HTR-8/SVneo (cell line): ENCODE measurements around the gene OBSCN.

ENCODE experiments used
- DNase-seq: peaks from one replicate; pipeline ENCODE4 v3.0.0; 2011; ENCODE audit warnings: low spot score, mixed read lengths; ENCODE audit not compliant: insufficient read length
- FAIRE-seq: peaks from 2 replicates; lab custom pipeline; 2011; peaks lifted over from hg19 to GRCh38; lab: Jason Lieb, UNC

Gene OBSCN

GRCh38 chr1:228207851-228208821 lies at the start of gene OBSCN:
OBSCN (plus strand) TSS chr1:228208044; CDS start chr1:228211784, 3,740 bp downstream.
- DNase-seq (no peak), FAIRE-seq (no peak)

- no peak for DNase-seq
- FAIRE-seq: no peak
These were observed 49.5 kb upstream of the OBSCN start for GRCh38 chr1:228158151-228159007.

DNA sequence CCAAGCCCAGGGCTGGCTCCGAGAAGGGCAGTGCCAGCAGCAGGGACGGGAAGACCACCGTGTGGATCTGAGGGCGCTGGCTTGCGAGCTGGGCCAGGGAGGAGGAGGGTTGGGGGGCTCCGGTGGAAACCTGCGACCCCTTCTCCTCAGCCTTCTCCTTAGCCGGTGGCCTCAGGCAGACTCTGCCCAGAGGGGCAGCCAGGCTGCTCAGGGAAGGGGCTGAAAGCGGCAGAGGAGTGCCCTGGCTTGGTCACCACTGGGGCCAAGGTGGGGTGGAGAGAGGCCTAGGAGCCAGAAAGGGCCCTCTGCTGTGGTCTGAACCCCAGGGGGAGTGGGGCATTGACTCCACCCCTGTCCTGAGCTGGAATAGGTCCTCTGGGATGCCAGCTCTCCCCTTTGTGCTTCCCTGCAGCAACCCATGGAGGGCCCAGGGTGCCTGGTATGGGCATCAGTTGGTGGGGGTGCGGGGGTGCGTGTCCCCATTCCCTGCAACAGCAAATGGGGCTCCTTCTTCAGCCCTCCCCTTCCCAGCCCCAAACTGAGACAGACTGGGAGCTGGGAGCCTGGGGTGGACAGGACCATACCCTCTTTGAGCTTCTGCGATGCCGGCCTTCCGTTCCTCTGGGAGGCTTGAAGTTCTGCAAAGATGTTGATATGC lies 48.7 kb upstream of the OBSCN start:
- DNase-seq: no peak

GRCh38 chr1:228160201-228160761 lies 47.6 kb upstream of the OBSCN start:
- no peak for DNase-seq
- FAIRE-seq: no peak

More for the DNA sequence above, 48.7 kb upstream of the OBSCN start:
- FAIRE-seq: no peak

GRCh38 chr1:228161362-228161761 lies 46.5 kb upstream of the OBSCN start:
- FAIRE-seq (no peak), DNase-seq (no peak)

- FAIRE-seq: no peak
- DNase-seq: no peak
These were observed 46.0 kb upstream of the OBSCN start for GRCh38 chr1:228161866-228162265.

DNA sequence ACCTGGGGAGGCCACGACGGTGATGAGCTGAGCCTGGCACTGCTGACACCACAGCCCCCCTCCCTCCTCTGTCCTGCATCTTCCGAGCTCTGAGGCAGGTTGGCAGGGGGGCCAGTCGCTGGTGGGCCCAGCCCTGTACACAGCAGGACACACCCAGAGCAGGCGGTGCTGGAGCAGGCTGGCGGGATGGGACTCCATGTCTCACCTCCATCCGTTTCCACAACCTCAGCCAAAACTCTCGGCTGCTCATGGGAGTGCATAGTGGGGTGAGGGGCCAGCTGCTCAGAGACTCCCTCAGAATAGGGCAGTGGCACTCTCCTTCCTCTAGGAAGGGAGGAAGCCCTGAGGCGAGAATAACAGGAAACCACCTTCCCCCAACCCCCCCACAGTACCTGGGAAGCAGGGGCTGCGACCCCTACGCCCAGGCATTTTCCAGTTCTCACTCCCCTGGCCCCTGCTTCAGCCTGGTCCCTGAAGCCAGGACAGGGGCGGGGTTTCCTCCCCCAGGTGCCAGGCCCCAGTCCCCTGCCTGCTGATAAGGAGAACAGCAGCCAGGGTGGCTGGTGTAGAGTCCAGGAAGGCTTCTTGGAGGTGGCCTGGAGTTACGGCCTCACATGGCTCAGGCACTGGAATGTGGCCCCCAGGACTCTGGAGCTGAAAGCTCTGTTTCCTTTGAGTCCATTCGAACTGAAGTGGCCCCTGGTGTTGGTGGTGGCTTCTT lies 45.4 kb upstream of the OBSCN start:
- DNase-seq (no peak), FAIRE-seq (no peak)

GRCh38 chr1:228163007-228163753 lies 44.7 kb upstream of the OBSCN start:
- peak; percentile 76 for FAIRE-seq
- DNase-seq: peak; percentile 53

DNA sequence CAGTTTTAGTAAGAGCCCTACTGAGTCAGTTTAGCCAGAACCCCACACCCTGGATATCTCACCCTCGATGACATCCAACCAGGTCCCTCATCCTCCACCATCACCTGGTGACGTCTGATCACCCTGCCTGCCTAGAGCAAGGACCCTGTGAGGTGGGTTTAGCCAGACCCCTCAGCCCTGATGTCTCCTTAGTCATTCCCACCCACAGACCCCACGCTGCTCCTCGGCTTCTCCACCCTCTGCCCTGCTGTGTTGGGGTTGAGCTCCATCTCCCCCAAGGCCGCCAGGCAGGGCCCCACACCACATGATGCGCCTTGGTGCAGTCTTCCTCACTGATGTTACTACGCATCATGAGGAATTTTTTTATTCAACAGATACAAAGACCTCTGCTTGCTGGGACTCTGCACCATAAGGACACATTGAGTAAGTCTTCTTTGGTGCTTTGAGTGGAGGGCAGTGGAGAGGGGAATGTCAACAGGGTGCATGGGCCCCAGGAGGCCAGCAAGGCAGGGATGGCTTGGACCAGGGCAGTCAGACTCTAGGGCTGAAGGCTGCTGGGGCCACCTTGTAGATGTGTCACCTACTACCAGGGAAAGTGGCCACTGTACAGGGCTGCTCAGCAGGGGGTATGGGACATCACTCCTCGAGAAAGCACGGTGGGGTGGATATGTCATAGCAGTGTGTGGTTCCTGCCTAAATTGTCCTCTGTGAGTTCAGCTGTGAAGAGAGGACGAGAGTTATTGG lies 43.9 kb upstream of the OBSCN start:
- DNase-seq (no peak), FAIRE-seq (no peak)

DNA sequence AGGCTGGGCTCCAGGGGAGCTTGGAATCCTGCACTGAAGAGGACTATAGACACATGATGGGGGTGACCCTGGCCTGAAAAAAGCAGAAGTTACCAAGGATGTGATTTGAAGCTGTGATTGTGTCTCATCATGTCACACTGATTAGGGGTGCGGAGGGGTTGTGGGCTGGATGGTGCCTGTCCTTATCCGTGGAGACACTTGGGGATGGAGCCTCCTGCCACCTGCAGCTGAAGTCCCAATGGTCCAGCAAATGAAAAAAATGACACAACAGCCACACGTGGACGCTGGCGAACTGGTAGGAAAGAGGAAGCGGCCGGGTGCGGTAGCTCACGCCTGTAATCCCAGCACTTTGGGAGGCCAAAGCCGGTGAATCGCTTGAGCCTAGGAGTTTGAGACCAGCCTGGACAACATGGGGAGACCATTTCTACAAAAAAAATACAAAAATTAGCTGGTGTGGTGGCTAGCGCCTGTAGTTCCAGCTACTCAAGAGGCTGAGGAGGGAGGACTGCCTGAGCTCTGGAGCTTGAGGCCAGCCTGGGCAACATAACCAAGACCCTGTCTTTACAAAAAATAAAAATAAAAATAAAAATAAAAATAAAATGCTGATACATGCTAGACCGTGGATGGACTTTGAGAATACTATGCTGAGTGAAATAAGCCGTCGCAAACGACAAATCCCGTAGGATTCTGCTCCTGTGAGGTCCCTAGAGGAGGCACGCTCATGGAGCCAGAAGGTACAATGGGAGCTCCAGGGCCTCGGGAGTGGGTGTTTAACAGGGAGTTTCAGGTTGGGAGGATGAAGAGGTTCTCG lies 43.1 kb upstream of the OBSCN start:
- DNase-seq: no peak

GRCh38 chr1:228165372-228166169 lies 42.3 kb upstream of the OBSCN start, which contains the start of gene IBA57:
IBA57 (plus strand) TSS chr1:228165804; CDS start chr1:228165817, 13 bp downstream.
- FAIRE-seq (peak; percentile 99), DNase-seq (peak; percentile 99)

More for the DNA sequence above, 43.1 kb upstream of the OBSCN start:
- no peak for FAIRE-seq

DNA sequence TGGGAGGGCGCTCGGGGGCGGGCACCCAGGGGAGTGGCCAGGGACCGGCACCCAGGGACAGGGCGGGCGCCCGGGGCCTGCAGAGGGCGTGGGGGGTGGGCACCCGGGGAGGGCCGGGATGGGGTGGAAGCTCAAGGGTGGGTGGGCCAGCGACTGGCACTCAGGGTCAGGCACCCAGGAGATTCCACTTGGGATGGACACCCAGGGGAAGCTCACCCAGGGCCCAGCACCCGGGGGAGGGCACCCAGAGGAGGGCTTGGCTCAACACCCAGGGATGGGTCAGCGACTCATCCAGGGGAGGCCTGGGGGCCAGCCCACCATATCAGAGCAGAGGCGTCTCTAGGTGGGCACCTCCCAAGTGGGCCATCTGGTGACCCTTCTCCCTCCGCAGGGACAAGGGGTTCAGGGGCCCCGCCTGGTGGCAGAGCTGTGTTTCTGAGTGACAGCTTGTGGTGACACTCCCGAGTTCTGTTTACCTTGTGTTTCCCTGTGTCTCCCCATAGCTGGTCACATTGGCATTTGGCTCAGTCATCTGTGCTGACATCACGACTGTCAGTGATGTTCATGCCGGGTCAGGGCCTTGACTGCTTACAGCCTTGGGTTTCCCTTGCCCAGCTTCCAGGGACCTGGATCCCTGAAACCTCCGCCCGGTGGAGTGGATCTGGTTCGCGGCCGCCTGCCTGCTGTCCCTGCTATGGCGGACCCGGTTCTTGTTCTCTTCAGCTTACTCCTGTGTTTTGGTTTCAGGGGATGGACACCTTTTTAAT lies 41.5 kb upstream of the OBSCN start:
- FAIRE-seq: peak; percentile 88
- DNase-seq: peak; percentile 71

GRCh38 chr1:228168563-228169270 lies 39.1 kb upstream of the OBSCN start:
- no peak for DNase-seq
- no peak for FAIRE-seq

GRCh38 chr1:228169345-228169744 lies 38.5 kb upstream of the OBSCN start:
- no peak for DNase-seq

DNA sequence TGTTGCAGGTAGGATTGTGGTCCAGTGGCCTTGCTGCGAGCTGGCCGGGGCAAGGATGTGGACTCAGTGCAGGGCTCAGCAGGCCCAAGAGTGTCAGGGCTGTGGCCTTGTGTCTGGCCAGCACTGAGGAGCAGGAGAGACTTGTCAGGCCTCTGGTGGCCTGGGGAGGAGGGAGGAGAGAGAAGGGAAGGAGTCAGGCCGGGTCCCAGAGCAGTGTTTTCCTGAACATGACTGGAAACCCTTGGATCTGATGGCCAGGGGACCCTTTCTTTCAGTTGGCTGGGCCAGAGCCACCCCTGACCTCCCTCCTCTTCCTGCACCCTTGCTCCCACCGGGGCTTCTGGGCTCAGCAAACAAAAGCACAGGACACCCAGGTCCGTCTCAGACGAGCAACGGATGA lies 37.2 kb upstream of the OBSCN start:
- DNase-seq (no peak), FAIRE-seq (no peak)

More at GRCh38 chr1:228169345-228169744, 38.5 kb upstream of the OBSCN start:
- no peak for FAIRE-seq
